ENCODE measurements around the gene GRAP2.

GRCh38 chr22:39894554-39895092 lies 6.3 kb upstream of the GRAP2 start:
- no peak for TF ChIP-seq EZH2 (IDR thresholded peaks at IDR 0.05)
- no peak for TF ChIP-seq CTCF (IDR thresholded peaks at IDR 0.05)

All from neural progenitor cell (in vitro differentiated cells).